ENCODE data around the gene HELZ. TPM values are rescaled to one million over a fixed set of nuclear protein-coding genes. Genes with fewer than 3 reads are reported as not detected.
A peak's percentile ranks its signal among the peaks of the same experiment; 100 is the strongest.

Gene HELZ
- total and polyA plus RNA-seq, 2 experiments from 2014 or later, result 27.6 to 31.7 TPM

- no peak overlapping the region for H3K27ac ChIP-seq
- TF ChIP-seq CTCF (IDR thresholded peaks at IDR 0.05; ENCODE audit: low read depth, low read length), result no peak
- H3K36me3 ChIP-seq, result no peaks in the 10 kb centered on the region
- DNase-seq (ENCODE audit: low read depth in 1 of 2, low spot score in 1 of 2), result peak in 1 of 2 donors; percentile 15
- no peak overlapping the region for H3K4me3 ChIP-seq
- no peaks in the 10 kb centered on the region for H3K9me3 ChIP-seq (ENCODE audit: low read depth)
- no peaks in the 10 kb centered on the region for H3K27me3 ChIP-seq
- H3K4me1 ChIP-seq (ENCODE audit: low read depth), result no peaks in the 10 kb centered on the region
These were observed 185.6 kb downstream of the HELZ start for GRCh38 chr17:67059372-67059771.

- Histone ChIP-seq H3K27me3 (no peaks in the 10 kb centered on the region), H3K4me1 (ENCODE audit: low read depth) (no peaks in the 10 kb centered on the region), H3K4me3 (no peak overlapping the region), H3K36me3 (no peaks in the 10 kb centered on the region), H3K9me3 (ENCODE audit: low read depth) (no peaks in the 10 kb centered on the region), H3K27ac (no peak overlapping the region)
- DNase-seq (ENCODE audit: low read depth in 1 of 2, low spot score in 1 of 2), result no peak
- no peak for TF ChIP-seq CTCF (IDR thresholded peaks at IDR 0.05; ENCODE audit: low read depth, low read length)
These were observed 187.0 kb downstream of the HELZ start for GRCh38 chr17:67058036-67058435.

DNA sequence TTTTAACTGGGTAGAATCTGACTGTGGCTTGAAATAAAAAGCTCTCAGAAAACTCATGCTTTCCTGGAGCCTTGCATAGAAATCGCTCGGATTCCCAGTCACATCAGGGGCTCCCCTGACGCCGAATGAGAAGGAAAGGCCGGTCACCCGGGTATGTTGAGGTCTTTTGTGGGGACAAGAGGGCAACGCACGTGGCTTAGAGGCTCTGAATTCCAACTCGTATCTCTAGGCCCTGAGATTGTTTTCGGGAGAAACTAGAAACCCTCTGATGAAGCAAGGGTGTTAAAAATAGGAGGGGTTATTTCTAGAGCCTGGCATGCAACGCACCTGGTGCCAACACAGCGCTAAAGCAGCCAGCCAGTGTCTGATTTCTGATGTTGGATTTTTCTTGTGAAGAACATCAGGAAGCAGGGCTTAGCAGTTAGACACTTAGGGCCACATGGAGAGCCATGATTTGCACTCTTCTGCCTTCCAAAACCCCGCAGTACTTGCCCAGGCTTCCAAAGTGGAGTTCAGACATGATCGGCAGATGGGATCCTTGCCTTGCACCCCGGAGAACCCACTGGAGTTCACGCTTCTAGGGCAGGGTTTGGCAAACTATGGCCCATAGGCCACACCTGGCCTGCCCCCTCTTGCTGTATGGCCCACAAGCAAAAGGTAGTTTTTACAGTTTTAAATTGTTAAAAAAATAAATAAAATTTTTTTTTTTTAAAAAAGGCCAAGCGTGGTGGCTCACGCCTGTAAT, 188.1 kb downstream of the HELZ start:
- H3K27ac ChIP-seq, result no peak overlapping the region

GRCh38 chr17:67055811-67056745, 188.9 kb downstream of the HELZ start:
- no peak for TF ChIP-seq CTCF (IDR thresholded peaks at IDR 0.05; ENCODE audit: low read depth, low read length)
- H3K36me3 ChIP-seq, result no peaks in the 10 kb centered on the region
- H3K9me3 ChIP-seq (ENCODE audit: low read depth), result no peaks in the 10 kb centered on the region
- no peaks in the 10 kb centered on the region for H3K27me3 ChIP-seq
- H3K27ac ChIP-seq, result no peak overlapping the region
- no peaks in the 10 kb centered on the region for H3K4me1 ChIP-seq (ENCODE audit: low read depth)
- H3K4me3 ChIP-seq, result no peak overlapping the region
- DNase-seq (ENCODE audit: low read depth in 1 of 2, low spot score in 1 of 2), result no peak

More for the DNA sequence above, 188.1 kb downstream of the HELZ start:
- H3K27me3 ChIP-seq, result no peaks in the 10 kb centered on the region
- DNase-seq (ENCODE audit: low read depth in 1 of 2, low spot score in 1 of 2), result no peak
- no peaks in the 10 kb centered on the region for H3K4me1 ChIP-seq (ENCODE audit: low read depth)
- no peaks in the 10 kb centered on the region for H3K9me3 ChIP-seq (ENCODE audit: low read depth)
- no peak for TF ChIP-seq CTCF (IDR thresholded peaks at IDR 0.05; ENCODE audit: low read depth, low read length)
- H3K4me3 ChIP-seq, result no peak overlapping the region
- no peaks in the 10 kb centered on the region for H3K36me3 ChIP-seq

- DNase-seq (ENCODE audit: low read depth in 1 of 2, low spot score in 1 of 2), result no peak
- TF ChIP-seq CTCF (IDR thresholded peaks at IDR 0.05; ENCODE audit: low read depth, low read length), result no peak
- Histone ChIP-seq H3K27me3 (no peaks in the 10 kb centered on the region), H3K36me3 (no peaks in the 10 kb centered on the region), H3K4me3 (no peak overlapping the region), H3K4me1 (ENCODE audit: low read depth) (no peaks in the 10 kb centered on the region), H3K9me3 (ENCODE audit: low read depth) (no peaks in the 10 kb centered on the region), H3K27ac (no peak overlapping the region)
These were observed 190.0 kb downstream of the HELZ start for GRCh38 chr17:67055041-67055443.
